Adipocyte (in vitro differentiated cells): ENCODE measurements around the gene RNF182.

Experiments used
- DNase-seq: peaks from one replicate; pipeline ENCODE4 v3.0.0-alpha.2; 2015; ENCODE audit warnings: low read depth
- H3K27me3 ChIP-seq: replicated peaks from 2 replicates; pipeline ENCODE4 v1.7.0; 2013; ENCODE audit warnings: mild to moderate bottlenecking, low read length, moderate library complexity; ENCODE audit not compliant: control insufficient read depth, insufficient read depth
- H3K36me3 ChIP-seq: 2 replicates; pipeline ENCODE4 v1.7.0; 2013; ENCODE audit warnings: low read length, mild to moderate bottlenecking, moderate library complexity; ENCODE audit not compliant: control insufficient read depth, insufficient read depth, severe bottlenecking
- H3K4me1 ChIP-seq: 2 replicates; pipeline ENCODE4 v1.7.0; 2013; ENCODE audit warnings: mild to moderate bottlenecking, low read length, moderate library complexity; ENCODE audit not compliant: control insufficient read depth, insufficient read depth
- H3K4me3 ChIP-seq: 2 replicates; pipeline ENCODE4 v1.7.0; 2013; ENCODE audit warnings: mild to moderate bottlenecking, low read length, moderate library complexity
- H3K9ac ChIP-seq: 2 replicates; pipeline ENCODE4 v1.7.0; 2013; ENCODE audit warnings: mild to moderate bottlenecking, low read length, moderate library complexity
- H3K9me3 ChIP-seq: 2 replicates; pipeline ENCODE4 v1.7.0; 2013; ENCODE audit warnings: mild to moderate bottlenecking, low read length, moderate library complexity; ENCODE audit not compliant: control insufficient read depth

RNF182 gene

GRCh38 chr6:13988908-13989307 lies 64.2 kb downstream of the RNF182 start:
- no peak overlapping the region for H3K9ac ChIP-seq

DNA sequence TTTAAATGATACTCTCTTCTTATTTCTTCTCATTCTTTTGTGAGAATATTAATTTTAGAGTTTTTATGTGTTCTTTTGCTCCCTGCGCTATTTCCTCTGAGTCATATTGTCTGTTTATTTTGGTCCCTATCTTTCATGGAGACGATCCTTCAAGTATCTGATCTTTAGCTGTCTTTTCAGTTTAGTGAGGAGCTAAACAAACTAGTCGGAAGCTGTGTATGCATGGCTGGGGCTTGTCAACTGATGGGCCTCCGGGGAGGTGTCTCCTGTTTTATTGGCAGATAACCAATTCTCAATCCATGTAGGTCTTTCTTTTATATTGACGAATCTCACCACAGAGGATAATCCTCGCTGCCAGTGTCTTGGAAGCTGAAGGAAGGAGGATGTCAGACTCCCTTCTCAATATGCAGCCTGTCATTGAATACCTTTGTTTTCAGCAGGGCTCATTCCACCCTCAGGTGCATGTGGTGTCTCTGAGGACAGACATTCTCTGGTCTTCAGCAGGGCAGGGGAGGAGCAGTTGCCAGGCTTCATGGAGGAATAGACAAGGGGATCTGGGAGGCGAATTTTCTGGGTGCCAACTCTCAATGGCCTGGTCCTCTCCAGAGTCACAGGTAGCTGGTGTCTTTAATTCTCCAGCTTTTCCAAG lies 64.9 kb downstream of the RNF182 start:
- Histone ChIP-seq H3K4me3 (no peak overlapping the region), H3K9ac (no peak overlapping the region), H3K36me3 (no peaks in the 10 kb centered on the region), H3K9me3 (no peaks in the 10 kb centered on the region), H3K4me1 (peaks cover 12% of the 10 kb centered on the region), H3K27me3 (no peaks in the 10 kb centered on the region)
- DNase-seq: no peak

More at GRCh38 chr6:13988908-13989307, 64.2 kb downstream of the RNF182 start:
- Histone ChIP-seq H3K9me3 (no peaks in the 10 kb centered on the region), H3K4me3 (no peak overlapping the region), H3K36me3 (no peaks in the 10 kb centered on the region), H3K4me1 (peaks cover 17% of the 10 kb centered on the region), H3K27me3 (no peaks in the 10 kb centered on the region)
- DNase-seq: no peak

DNA sequence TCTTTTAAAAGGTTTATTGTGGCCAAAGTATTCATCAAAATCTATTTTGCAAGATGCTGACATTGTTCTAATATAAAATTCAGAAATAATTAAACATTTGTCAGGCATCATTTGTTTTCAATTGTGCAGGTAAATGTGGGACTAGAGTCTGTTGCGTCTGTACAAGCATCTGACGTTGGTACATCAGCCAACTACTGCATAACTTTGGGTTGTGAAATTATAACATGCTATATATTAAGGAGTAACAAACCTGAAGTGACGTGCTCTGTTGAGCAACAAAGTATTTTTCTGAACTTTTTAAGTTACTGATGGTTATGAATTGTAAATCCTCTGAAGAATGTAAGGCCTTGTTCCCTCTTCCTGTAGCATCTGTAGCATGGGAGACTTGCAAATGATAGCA lies 66.0 kb downstream of the RNF182 start:
- DNase-seq: no peak
- Histone ChIP-seq H3K9ac (no peak overlapping the region), H3K9me3 (no peaks in the 10 kb centered on the region), H3K36me3 (no peaks in the 10 kb centered on the region), H3K4me3 (no peak overlapping the region), H3K27me3 (no peaks in the 10 kb centered on the region), H3K4me1 (peaks cover 11% of the 10 kb centered on the region)

- no peaks in the 10 kb centered on the region for H3K27me3 ChIP-seq
- no peak for DNase-seq
These were observed 66.6 kb downstream of the RNF182 start for GRCh38 chr6:13991393-13991792.

GRCh38 chr6:13992417-13993055 lies 67.8 kb downstream of the RNF182 start:
- peaks cover 11% of the 10 kb centered on the region for H3K4me1 ChIP-seq
- H3K36me3 ChIP-seq: no peaks in the 10 kb centered on the region
- no peaks in the 10 kb centered on the region for H3K9me3 ChIP-seq
- H3K27me3 ChIP-seq: no peaks in the 10 kb centered on the region
- H3K9ac ChIP-seq: no peak overlapping the region
- H3K4me3 ChIP-seq: no peak overlapping the region
- DNase-seq: peak; percentile 41

More at GRCh38 chr6:13991393-13991792, 66.6 kb downstream of the RNF182 start:
- no peak overlapping the region for H3K9ac ChIP-seq
- no peaks in the 10 kb centered on the region for H3K9me3 ChIP-seq
- H3K4me1 ChIP-seq: peaks cover 11% of the 10 kb centered on the region
- no peaks in the 10 kb centered on the region for H3K36me3 ChIP-seq
- H3K4me3 ChIP-seq: no peak overlapping the region

DNA sequence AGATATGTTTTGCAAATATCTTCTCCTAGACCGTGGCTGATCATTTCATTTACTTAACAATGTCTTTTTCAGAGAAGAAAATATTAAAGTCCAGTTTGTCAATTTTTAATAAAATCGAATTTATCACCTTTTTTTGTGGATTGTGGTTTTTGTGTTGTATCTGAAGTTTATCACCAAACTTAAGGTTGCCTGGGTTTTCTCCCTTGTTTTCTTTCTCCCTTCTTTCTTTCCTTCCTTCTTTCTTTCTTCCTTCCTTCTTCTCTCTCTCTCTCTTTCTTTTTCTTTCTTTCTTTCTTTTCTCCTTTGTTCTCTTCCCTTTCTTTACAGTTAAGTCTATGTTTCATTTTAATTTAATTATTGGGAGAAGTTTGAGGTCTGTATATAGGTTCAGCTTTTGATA lies 68.7 kb downstream of the RNF182 start:
- H3K27me3 ChIP-seq: no peaks in the 10 kb centered on the region
- H3K4me3 ChIP-seq: no peak overlapping the region
- no peaks in the 10 kb centered on the region for H3K36me3 ChIP-seq
- DNase-seq: no peak
- H3K9ac ChIP-seq: no peak overlapping the region
- no peaks in the 10 kb centered on the region for H3K9me3 ChIP-seq
- H3K4me1 ChIP-seq: peaks cover 11% of the 10 kb centered on the region

- Histone ChIP-seq H3K27me3 (no peaks in the 10 kb centered on the region), H3K4me1 (peaks cover 15% of the 10 kb centered on the region), H3K4me3 (no peak overlapping the region), H3K9ac (no peak overlapping the region), H3K9me3 (no peaks in the 10 kb centered on the region), H3K36me3 (no peaks in the 10 kb centered on the region)
- DNase-seq: no peak
These were observed 73.6 kb downstream of the RNF182 start for GRCh38 chr6:13998356-13998755.

GRCh38 chr6:14000901-14001300 lies 76.1 kb downstream of the RNF182 start:
- H3K4me3 ChIP-seq: peak overlapping the region; percentile 73
- H3K9me3 ChIP-seq: no peaks in the 10 kb centered on the region
- no peak for DNase-seq
- H3K4me1 ChIP-seq: peaks cover 14% of the 10 kb centered on the region
- H3K27me3 ChIP-seq: no peaks in the 10 kb centered on the region
- H3K36me3 ChIP-seq: no peaks in the 10 kb centered on the region
- peak overlapping the region; percentile 43 for H3K9ac ChIP-seq

DNA sequence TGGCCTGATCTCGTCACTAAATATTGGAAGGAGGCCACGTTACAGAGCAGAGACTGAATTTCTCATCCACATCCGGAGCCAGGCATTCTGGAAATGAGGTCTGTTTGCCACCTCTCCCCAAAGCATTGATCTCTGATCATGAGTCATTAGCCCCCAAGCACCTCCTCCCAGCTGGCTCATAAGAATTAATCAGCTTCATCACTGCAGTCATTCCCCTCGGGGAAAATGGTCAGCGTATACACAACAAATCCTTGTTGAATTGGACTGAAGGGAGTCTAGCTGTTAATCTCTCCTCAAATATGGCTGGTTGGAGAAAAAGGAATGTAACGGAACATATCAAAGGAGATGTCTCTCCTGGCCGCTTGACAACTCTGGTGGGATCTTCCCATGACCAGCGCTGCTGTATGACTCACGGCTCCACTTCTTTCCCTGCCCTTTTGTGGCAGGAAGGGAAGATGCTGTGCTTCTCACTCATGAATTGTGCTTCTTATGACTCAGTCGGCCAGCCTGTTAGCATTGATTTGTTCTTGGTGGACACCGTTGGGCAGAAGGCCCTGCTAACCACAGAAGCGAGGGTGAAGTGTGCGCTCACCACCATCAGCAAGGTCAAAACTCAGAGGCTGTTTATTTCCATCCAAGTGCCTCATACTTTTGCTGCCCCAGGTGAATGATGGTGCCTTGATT lies 76.7 kb downstream of the RNF182 start:
- peak; percentile 80 for DNase-seq
- H3K9ac ChIP-seq: peak overlapping the region; percentile 43
- H3K4me1 ChIP-seq: peaks cover 14% of the 10 kb centered on the region
- peak overlapping the region; percentile 73 for H3K4me3 ChIP-seq
- H3K36me3 ChIP-seq: no peaks in the 10 kb centered on the region
- H3K9me3 ChIP-seq: no peaks in the 10 kb centered on the region
- H3K27me3 ChIP-seq: no peaks in the 10 kb centered on the region

DNA sequence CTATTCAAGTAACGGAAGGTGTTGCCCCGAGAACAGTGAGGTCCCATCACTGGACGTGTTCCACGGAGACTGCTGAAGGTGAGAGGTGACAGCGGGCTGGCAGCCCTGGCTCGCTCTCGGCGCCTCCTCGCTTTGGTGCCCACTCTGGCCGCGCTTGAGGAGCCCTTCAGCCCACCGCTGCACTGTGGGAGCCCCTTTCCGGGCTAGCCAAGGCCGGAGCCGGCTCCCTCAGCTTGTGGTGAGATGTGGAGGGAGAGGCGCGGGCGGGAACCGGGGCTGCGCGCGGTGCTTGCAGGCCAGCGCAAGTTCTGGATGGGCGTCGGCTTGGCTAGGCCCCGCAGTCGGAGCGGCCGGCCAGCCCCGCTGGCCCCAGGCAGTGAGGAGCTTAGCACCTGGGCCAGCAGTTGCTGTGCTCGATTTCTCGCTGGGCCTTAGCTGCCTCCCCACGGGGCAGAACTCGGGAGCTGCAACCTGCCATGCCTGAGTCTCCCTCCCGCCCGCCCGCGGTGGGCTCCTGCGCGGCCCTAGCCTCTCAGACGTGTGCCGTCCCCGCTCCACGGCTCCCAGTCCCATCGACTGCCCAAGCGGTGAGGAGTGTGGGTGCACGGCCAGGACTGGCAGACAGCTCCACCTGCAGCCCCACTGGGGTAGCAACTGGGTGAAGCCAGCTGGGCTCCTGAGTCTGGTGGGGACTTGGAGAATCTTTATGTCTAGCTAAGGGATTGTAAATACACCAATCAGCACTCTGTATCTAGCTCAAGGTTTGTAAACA lies 77.6 kb downstream of the RNF182 start:
- no peaks in the 10 kb centered on the region for H3K27me3 ChIP-seq
- H3K4me3 ChIP-seq: peak overlapping the region; percentile 73
- no peak for DNase-seq
- no peak overlapping the region for H3K9ac ChIP-seq
- no peaks in the 10 kb centered on the region for H3K36me3 ChIP-seq
- H3K9me3 ChIP-seq: no peaks in the 10 kb centered on the region
- H3K4me1 ChIP-seq: peaks cover 14% of the 10 kb centered on the region

- H3K9ac ChIP-seq: no peak overlapping the region
- no peaks in the 10 kb centered on the region for H3K9me3 ChIP-seq
- H3K4me1 ChIP-seq: peaks cover 14% of the 10 kb centered on the region
- no peak overlapping the region for H3K4me3 ChIP-seq
- no peaks in the 10 kb centered on the region for H3K27me3 ChIP-seq
- no peak for DNase-seq
- no peaks in the 10 kb centered on the region for H3K36me3 ChIP-seq
These were observed 79.5 kb downstream of the RNF182 start for GRCh38 chr6:14004258-14004657.
